ENCODE measurements around the gene PZP.

Gene PZP

GRCh38 chr12:9127484-9127883 lies 80.7 kb downstream of the PZP start:
- DNase-seq = no peak

DNA sequence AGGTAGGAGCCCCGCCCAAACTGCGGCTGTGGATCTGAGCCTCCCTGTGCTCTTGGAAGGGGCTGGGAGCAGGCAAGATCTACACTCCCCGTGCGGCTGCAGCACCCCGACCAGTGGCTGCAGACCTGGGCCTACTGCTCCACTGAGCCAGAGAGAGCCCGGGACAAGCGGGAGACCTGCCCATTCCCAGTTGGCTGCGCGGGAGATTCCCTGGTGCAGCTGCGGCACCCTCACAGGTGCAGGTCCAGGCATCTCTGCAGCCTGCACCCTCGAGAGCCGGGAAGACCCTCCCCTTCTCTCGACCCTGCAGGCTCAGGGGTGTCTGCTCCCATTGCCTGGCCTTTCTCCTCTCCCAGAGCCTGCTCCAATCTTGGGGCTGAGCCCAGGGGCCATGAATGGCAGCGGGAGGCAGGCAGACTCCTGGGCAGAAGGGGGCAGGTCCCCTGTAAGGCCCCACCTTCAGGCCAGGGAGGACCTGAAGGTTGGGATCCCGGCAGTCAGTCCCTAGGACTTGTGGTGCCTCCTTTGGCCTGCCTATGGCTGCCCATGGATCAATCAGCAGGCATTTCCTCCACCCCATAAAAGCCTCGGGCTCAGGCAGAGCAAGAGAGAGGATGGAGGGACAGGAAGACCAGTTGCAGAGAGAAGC lies 83.7 kb downstream of the PZP start:
- DNase-seq = no peak

DNA sequence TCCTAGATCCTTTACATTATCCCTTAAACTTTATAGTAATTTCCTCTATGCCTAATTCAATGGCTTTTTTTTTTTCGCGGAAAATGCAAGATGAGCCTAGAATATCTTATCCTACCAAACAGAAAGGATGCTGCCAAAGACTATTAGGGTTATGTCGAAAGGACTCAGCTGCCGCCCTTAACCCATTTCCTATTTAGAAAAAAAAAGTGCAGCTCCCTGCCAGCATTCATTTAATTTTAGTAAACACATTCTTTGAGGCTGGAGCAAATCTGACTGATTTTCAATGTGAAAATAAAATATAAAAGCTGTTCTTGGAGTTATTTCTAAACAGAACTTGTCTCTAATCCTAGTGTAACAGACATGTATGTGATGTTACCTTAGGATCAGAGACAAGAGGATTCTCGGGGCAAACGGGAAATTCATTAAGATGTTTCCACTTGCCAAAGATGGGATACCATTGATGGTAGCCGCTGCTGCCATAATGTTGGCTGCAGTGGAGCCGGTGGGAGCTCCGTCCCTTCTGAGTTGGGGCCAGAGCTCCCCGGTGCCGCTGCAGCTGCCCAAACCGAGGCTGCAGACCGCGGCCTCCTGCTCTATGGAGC lies 84.3 kb downstream of the PZP start:
- no peak for DNase-seq

DNA sequence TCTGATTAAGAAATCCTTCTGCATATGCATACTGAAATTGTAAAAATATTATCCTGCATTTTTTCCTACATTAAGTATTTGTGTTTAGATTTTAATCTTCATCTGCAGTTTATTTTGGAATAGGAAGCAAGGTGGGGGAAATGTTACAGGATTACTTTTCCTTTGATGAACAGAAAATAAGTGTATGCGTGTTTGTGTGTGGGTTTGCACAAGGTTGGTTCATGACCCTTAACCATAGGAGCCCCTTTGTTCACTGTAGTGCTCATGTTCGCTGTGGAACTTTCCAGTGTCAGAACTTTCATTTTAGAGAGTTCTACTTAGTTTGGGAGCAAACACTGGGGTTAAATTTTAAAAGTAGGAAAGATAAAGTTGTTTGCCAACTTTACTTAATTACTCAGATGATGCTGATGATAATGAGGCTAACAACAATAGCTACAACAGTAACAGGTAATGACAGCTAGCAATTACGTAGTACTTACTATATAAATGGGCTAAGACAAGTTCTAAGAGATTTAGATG lies 86.0 kb downstream of the PZP start:
- DNase-seq = no peak

- no peak for DNase-seq
Observed at GRCh38 chr12:9120487-9121184, 87.6 kb downstream of the PZP start.

- peak in 13 of 58 donors; percentile 2 to 59 (median 32) for DNase-seq
Observed at GRCh38 chr12:9118158-9118557, 90.0 kb downstream of the PZP start.

DNA sequence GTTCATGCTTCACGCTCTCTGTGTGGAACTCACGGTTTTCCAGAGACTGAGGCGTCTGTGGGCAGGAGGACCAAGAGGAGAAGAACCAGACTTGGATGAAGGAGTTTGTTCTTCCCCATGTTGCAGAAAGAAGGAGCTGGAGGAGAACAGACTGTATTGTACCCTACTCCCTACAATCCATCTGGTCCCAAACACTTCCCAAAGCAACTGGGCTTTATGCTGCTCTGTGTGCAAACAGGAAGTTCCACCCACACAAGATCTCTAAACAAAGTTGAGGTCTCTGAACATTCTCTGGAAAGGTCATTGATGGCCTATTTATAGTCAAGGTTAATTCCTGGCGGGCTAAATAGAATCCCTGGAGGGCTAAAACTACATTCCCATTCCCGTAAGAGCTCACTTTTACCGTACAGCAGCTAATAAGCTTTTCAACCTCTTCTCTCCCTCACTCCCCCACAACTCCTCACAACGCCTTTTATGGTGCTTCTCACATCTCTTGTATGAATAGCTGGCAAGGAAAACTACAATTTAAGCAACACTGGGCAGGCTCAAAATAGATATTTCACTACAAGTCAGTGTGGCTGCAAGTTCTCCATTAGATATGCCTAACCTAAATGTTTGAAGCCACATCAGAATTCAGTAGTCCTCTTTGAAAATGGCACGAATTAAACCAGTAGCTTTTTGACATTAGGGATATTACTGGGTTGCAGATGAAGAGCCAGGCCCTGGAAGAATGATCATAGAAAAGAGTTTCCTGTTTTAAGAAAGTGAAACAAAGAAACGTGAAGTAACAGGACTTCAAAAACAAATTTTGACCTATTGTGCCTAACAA lies 92.2 kb downstream of the PZP start, which contains the start of gene A2M:
TSS of gene A2M (minus strand) at position 189 of the 829 bp plus-strand sequence. CDS start at position 119, 70 bp downstream.
- DNase-seq = peak in 8 of 58 donors; percentile 15 to 56 (median 30)

DNA sequence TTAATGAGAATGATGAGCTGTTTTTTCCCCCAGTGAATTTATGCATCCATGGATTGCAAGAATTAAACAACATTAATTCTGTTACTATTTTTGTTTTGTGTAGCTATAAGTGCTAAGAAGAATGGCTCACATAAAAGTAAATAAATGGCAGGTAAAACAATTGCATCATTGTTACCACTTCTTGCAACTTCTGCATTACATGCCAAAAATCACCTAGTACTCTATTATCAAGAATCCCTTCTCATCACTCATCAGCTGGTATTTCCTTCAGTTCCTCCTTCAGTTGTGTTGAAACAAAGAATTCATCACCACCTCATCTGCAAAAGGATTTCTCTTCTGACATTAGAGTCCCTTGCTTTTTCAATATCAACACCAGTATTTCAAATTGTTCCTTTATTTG lies 93.2 kb downstream of the PZP start:
- no peak for DNase-seq

DNA sequence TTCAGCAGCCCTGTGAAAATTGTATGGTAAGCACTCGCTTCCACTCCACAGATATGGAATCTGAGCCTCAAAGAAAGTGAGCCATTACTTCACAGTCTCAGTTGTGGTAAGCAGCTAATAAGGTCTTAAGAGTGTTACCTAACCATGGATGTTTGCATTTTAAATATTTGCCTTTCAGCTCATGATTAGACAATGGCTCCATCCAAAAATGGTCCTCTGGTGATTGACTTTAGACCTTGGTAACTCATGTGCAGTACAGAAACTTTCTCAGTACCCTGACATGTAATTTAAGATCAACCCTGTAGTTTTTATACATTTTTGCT lies 94.2 kb downstream of the PZP start:
- no peak for DNase-seq

- no peak for DNase-seq
Observed at GRCh38 chr12:9113296-9113986, 94.8 kb downstream of the PZP start.

- DNase-seq = no peak
Observed at GRCh38 chr12:9112076-9112853, 95.9 kb downstream of the PZP start.

DNA sequence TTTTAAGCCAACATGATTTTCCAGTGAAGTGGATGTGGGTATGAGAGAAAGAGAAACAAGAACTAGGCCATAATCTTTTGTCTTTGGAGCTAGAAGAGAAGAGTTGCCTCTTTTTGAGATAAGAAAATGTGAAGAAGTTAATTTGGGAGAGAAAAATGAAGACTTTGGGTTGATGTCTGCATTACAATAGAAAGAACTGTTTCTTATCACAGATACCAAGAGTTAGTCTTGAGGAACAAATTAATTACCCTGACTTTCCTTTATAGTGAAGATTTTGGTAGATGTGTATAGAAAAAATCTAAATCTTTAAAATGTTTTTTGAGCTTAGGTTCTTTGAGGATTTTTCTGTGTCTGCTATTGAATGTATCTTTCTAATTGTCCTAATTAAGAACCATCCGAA lies 96.7 kb downstream of the PZP start:
- DNase-seq = no peak

GRCh38 chr12:9109737-9110491 lies 98.3 kb downstream of the PZP start:
- DNase-seq = no peak

GRCh38 chr12:9109213-9109522 lies 99.0 kb downstream of the PZP start:
- DNase-seq = no peak

- no peak for DNase-seq
Observed at GRCh38 chr12:9108504-9109212, 99.5 kb downstream of the PZP start.

DNA sequence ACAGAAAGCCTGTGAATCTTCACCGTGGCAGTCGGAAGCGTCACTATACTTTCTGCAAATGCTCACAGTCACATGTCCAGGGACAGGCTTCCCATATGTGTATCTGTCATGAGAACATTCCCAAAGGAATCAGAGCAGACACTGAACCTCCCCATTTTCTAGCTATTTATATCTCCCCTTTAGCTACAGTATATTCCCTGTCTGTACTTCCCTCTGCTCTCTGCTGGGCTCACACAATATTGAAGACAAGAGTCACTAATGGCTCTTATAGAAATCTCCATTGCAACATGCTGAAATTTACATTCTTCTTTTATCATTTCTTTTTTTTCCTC lies 100.7 kb downstream of the PZP start:
- DNase-seq = no peak

- DNase-seq = no peak
Observed at GRCh38 chr12:9106610-9107541, 101.3 kb downstream of the PZP start.

- no peak for DNase-seq
Observed at GRCh38 chr12:9106067-9106466, 102.1 kb downstream of the PZP start.
